ENCODE results near the gene TAS2R30.
"Not testable (repeated sequence)": the region's sequence is repeated elsewhere in the genome, so short reads cannot be mapped to it uniquely, and the experiment has no call there.

Gene TAS2R30

DNA sequence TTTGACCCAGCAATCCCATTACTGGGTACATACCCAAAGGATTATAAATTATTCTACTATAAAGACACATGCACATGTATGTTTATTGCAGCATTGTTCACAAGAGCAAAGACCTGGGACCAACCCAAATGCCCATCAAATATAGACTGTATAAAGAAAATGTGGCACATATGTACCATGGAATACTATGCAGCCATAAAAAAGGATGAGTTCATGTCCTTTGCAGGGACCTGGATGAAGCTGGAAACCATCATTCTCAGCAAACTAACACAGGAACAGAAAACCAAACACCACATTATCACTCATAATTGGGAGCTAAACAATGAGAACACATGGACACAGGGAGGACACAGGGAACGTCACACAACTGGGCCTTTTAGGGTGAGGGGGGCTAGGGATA, 20.3 kb downstream of the TAS2R30 start:
- DNase-seq = not testable (repeated sequence)

DNA sequence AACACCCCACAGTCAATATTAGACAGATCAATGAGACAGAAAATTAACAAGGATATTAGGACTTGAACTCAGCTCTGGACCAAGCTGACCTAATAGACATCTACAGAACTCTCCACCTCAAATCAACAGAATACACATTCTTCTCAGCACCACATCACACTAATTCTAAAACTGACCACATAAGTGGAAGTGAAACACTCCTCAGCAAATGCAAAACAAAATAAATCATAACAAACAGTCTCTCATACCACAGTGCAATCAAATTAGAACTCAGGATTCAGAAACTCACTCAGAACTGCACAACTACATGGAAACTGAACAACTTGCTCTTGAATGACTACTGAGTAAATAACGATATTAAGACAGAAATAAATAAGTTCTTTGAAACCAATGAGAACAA, 23.2 kb downstream of the TAS2R30 start:
- peak; percentile 52 for DNase-seq

DNA sequence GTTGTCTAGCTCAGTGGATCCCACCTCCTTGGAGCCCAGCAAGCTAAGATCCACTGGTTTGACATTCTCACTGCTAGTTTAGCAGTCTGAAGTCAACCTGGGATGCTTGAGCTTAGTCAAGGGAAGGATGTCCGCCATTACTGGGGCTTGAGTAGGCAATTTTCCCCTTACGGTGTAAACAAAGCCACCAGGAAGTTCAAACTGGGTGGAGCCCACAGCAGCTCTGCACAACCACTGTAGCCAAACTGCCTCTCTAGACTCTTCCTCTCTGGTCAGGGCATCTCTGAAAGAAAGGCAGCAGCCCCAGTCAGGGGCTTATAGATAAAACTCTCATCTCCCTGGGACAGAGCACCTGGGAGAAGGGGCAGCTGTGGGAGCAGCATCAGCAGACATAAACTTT, 25.6 kb downstream of the TAS2R30 start:
- DNase-seq = no peak

DNA sequence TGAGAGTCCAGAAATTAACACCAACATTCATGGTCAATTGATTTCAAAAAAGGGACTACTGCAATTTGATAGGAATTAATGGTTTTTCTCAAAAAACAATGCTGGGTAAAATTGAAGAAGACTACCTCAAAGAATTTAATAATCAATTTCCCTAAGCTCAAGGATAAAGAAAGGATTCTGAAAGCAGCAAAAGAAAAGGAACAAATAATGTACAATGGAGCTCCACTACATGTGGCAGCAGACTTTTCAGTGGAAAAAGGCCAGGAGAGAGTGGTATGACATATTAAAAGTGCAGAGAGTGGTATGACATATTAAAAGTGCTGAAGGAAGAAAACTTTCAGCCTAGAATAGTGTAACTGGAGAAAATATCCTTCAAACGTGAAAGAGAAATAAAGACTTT, 26.7 kb downstream of the TAS2R30 start:
- no peak for DNase-seq

DNA sequence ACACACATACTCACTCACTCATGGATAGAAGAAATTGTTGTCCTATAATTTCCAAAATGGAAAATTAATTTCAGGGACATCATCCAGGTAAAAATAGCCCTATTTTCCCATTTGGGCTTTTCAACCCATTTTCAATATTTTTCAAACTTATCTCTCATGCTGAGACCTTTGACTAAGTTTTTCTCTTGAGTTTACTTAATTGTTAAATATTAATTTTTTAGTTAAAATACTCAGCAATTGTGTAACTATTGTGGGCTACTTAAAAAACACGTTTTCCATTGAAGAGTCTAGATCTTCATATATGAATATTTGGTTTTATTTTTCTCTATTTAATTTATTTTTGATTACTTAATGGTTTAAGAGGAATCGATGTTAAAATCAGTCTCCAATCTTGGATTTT, 28.2 kb downstream of the TAS2R30 start:
- DNase-seq = no peak

DNA sequence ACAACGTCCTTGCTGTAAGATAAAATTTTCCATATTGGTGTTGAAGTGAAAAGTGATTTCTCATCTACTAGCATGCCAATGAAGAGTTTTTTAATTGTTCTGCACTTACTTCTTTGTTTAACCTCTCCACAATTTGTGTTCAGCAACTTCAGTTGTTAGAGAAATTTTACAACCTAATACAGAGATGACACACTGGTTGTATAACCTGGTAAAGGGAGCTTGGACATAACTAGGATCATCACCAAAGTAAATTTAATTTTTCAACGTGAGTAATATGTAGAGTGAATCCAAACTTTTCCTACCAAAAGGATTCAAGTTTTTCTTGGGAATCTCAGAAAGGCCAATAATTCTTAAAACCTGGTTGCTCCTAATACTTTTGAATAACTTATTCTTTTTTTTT, 28.9 kb downstream of the TAS2R30 start:
- no peak for DNase-seq

DNA sequence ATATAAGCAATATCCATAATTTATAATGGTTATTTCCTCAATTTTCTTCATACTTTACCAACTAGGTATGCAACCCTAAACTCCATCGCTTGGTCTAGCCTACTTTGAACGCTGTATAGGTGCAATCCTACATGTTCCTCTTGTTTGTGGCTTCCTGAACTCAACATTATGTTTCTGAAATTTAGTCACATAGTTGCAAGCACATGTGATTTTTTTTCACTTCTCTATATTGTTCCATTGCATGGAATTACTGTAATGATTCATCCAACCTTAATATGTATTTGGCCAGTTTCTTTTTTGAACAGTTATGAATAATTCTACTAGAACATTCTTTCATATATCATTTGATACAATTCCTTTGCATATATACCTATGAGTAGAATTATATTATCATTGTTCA, 39.5 kb downstream of the TAS2R30 start:
- DNase-seq = not testable (repeated sequence)

DNA sequence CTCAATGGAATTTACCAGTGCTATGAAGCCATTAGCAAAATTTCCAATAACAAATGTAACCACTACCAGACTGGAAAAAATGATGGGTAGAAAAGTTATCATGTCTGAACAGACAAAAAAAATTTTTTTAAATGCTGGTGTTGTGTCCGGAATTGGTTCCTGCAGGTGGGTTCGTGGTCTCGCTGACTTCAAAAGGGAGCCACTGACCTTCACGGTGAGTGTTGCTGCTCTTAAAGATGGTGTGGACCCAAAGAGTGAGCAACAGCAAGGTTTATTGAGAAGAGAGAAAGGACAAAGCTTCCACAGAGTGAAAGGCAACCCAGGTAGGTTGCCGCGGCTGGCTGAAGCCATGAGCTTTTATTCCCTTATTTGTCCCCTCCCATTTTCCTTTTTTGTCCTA, 42.3 kb downstream of the TAS2R30 start, which contains the start of gene TAS2R43:
Gene TAS2R43, minus strand, starts transcription at position 186 of the 400 bp plus-strand sequence. Its CDS starts 84 bp downstream, at position 102.
- DNase-seq = no peak

DNA sequence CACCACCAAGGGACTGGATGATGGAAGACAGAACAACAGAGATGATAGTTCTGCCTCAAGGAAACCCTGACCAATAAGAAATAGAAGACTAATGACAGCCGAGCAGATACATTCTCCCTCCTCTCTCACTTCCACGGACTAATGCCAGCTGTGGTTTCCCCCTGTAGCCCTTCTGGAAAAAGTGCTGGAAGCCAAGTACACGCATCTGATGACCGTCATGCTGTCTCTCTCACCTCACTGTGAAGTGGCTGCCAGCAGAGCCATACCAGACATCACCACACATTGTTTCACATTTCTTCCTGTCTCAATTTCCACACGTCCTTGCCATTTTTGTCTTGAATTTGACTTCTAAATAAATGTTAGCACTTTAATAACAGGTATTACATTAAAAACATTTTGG, 45.2 kb downstream of the TAS2R30 start:
- DNase-seq = no peak

DNA sequence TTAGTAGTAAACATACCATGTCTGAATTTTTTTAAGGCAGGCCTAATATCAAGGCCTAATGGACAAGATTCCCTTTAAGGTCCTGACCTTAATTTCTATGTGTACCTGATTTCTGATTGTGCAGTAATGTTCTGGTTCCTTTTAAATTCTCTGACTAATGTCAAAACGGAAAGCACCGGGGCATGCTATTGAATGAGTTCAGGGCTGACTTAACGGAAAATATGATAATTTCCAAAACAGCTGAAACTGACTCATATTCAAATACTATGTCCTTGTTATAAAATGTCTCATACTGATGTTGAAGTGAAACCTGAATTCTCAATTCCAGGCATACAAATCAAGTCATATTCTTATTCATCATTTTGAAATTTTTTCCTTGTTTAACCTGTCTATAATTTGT, 49.0 kb downstream of the TAS2R30 start:
- no peak for DNase-seq
